Subcutaneous abdominal adipose tissue (tissue), 5 donors: ENCODE results near the gene STAB2.
"Not testable (repeated sequence)": the region's sequence is repeated elsewhere in the genome, so short reads cannot be mapped to it uniquely, and the experiment has no call there.

Experiments used
- H3K27ac ChIP-seq: one replicate; pipeline ENCODE4 v1.7.0; 2013; ENCODE audit warnings: low read depth, mild to moderate bottlenecking, inconsistent platforms, low read length, moderate library complexity
- H3K27me3 ChIP-seq, 5 donors: one replicate each; pipeline ENCODE4 v1.7.0; 2013; ENCODE audit warnings: low read length in 5 of 5, inconsistent platforms in 1 of 5; ENCODE audit not compliant: control insufficient read depth in 5 of 5, insufficient read depth in 4 of 5
- H3K36me3 ChIP-seq, 5 donors: one replicate each; pipeline ENCODE4 v1.7.0; 2013; ENCODE audit warnings: low read length in 5 of 5; ENCODE audit not compliant: control insufficient read depth in 5 of 5, insufficient read depth in 5 of 5
- H3K4me1 ChIP-seq, 5 donors: one replicate each; pipeline ENCODE4 v1.7.0; 2013; ENCODE audit warnings: low read length in 5 of 5, mild to moderate bottlenecking in 3 of 5, moderate library complexity in 1 of 5; ENCODE audit not compliant: control insufficient read depth in 5 of 5, insufficient read depth in 5 of 5
- H3K4me3 ChIP-seq, 5 donors: one replicate each; pipeline ENCODE4 v1.7.0; 2013; ENCODE audit warnings: low read length in 5 of 5, low read depth in 1 of 5
- H3K9ac ChIP-seq, 5 donors: one replicate each; pipeline ENCODE4 v1.7.0; 2013; ENCODE audit warnings: low read length in 5 of 5, mild to moderate bottlenecking in 4 of 5, moderate library complexity in 3 of 5
- H3K9me3 ChIP-seq, 5 donors: one replicate each; pipeline ENCODE4 v1.7.0; 2013; ENCODE audit warnings: low read length in 5 of 5; ENCODE audit not compliant: control insufficient read depth in 5 of 5
- donor health status: healthy.
- donor health status: healthy.
- donor health status: healthy.
- donor health status: healthy.
- donor health status: healthy.

The STAB2 gene

DNA sequence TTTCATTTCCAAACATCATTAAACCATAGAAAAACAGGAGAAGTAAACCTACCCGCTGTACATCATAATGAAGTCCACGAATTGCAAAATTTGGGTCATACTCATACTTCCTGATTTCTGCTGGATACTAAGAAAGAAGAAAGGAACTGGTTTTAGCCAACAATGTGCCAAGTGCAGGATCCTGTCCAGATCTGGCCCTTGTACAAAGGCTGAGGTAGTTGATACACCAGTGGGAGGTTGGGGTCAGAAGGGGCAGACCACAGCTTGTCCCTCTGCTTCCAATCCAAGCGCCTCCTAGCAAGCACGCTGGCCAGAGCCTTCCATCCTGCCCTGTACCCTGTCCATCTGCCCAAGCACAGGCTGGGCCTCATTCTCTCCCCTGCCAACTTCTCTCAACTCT is 219.7 kb downstream of the STAB2 start:
- Histone ChIP-seq H3K4me1 (peaks cover 0 to 4% (median 0%) of the 10 kb centered on the region in 5 donors), H3K36me3 (peaks cover 0 to 8% (median 0%) of the 10 kb centered on the region in 5 donors)

DNA sequence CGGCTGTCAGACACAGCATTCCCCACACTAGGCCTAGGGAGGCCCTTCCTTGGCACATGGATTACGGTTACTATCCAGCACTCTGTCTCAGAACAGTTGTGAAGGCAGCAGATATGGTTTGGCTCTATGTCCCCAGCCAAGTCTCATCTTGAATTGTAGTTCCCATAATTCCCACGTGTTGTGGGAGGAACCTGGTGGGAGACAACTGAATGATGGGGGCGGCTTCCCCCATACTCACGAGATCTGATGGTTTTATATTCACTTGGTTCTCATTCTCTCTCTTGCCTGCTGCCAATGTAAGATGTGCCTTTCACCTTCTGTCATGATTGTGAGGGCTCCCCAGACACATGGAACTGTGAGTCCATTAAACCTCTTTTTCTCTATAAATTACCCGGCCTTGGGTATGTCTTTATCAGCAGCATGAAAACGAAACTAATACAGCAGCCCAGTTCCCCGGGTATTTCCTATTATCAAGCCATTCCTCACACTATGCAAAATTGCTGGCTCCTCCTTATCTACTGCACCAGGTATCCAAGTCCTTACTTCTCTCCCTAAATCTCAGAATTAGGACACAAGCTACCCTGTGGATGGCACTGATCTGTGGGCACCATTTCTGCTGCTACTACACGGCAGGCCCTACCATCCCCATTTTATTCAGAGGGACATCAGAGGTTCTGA is 220.6 kb downstream of the STAB2 start:
- Histone ChIP-seq H3K27me3 (no peaks in the 10 kb centered on the region), H3K4me3 (no peak overlapping the region), H3K9me3 (no peaks in the 10 kb centered on the region), H3K4me1 (peaks cover 0 to 4% (median 0%) of the 10 kb centered on the region in 5 donors), H3K27ac (no peak overlapping the region), H3K36me3 (peaks cover 0 to 8% (median 0%) of the 10 kb centered on the region in 5 donors), H3K9ac (no peak overlapping the region)

More for the DNA sequence above, 219.7 kb downstream of the STAB2 start:
- Histone ChIP-seq H3K9ac (no peak overlapping the region), H3K9me3 (no peaks in the 10 kb centered on the region), H3K4me3 (no peak overlapping the region), H3K27ac (no peak overlapping the region), H3K27me3 (no peaks in the 10 kb centered on the region)

GRCh38 chr12:103808239-103808880 is 221.3 kb downstream of the STAB2 start:
- Histone ChIP-seq H3K9me3 (no peaks in the 10 kb centered on the region), H3K4me3 (no peak overlapping the region), H3K27ac (no peak overlapping the region), H3K4me1 (peaks cover 0 to 4% (median under 1%) of the 10 kb centered on the region in 5 donors), H3K27me3 (no peaks in the 10 kb centered on the region), H3K9ac (no peak overlapping the region), H3K36me3 (peaks cover 0 to 8% (median 0%) of the 10 kb centered on the region in 5 donors)

DNA sequence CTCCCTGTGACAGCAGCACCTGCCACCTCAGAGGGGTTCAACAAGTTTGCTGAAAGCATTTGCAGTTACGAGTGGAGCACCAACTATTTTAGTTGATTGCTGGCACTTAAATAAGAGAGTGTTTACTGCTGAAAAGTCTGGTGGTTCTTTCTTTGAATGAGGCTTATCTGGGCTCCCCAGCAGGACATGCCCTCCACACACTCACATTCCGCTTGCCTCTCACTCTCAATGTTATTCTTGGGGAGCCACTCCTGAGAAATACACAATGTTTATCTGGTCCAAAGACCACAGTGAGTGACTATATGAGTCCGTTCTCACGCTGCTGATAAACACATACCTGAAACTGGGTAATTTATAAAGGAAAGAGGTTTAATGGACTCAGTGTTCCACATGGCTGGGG is 222.1 kb downstream of the STAB2 start:
- Histone ChIP-seq H3K4me3 (no peak overlapping the region), H3K9me3 (no peaks in the 10 kb centered on the region), H3K4me1 (peaks cover 2 to 9% (median 9%) of the 10 kb centered on the region in 5 donors), H3K27ac (no peak overlapping the region), H3K9ac (no peak overlapping the region), H3K36me3 (peaks cover 0 to 8% (median 0%) of the 10 kb centered on the region in 5 donors), H3K27me3 (no peaks in the 10 kb centered on the region)

DNA sequence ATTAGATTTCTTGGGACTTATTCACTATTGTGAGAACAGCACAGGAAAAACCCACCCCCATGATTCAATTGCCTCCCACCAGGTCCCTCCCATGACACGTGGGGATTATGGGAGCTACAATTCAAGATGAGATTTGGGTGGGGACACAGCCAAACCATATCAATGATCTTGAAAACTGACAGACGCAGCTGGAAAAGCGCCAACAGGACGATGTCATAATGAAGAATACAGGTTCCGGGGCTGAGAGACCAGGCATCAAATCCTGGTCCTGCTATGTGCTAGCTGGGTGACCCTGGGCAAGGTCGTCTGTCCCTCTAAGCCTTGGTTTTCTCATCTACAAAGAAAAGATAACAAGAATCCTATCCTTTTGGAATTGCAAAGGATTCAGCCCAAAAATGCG is 222.6 kb downstream of the STAB2 start:
- H3K36me3 ChIP-seq, H3K9me3 ChIP-seq, H3K4me3 ChIP-seq, H3K27ac ChIP-seq, H3K27me3 ChIP-seq, H3K9ac ChIP-seq: not testable (repeated sequence)
- H3K4me1 ChIP-seq: peaks cover 2 to 12% (median 12%) of the 10 kb centered on the region in 5 donors

- Histone ChIP-seq H3K9ac (no peak overlapping the region), H3K27ac (no peak overlapping the region), H3K4me3 (no peak overlapping the region), H3K36me3 (peaks cover 0 to 8% (median 0%) of the 10 kb centered on the region in 5 donors), H3K4me1 (peaks cover 2 to 12% (median 12%) of the 10 kb centered on the region in 5 donors), H3K9me3 (no peaks in the 10 kb centered on the region), H3K27me3 (no peaks in the 10 kb centered on the region)
These were observed 223.0 kb downstream of the STAB2 start for GRCh38 chr12:103810111-103810510.

GRCh38 chr12:103811791-103812190 is 224.7 kb downstream of the STAB2 start:
- H3K9ac ChIP-seq: no peak overlapping the region
- H3K27me3 ChIP-seq: no peaks in the 10 kb centered on the region
- no peak overlapping the region for H3K27ac ChIP-seq
- H3K36me3 ChIP-seq: peaks cover 0 to 8% (median 0%) of the 10 kb centered on the region in 5 donors
- H3K4me3 ChIP-seq: no peak overlapping the region
- H3K4me1 ChIP-seq: peaks cover 2 to 12% (median 10%) of the 10 kb centered on the region in 5 donors
- no peaks in the 10 kb centered on the region for H3K9me3 ChIP-seq

- Histone ChIP-seq H3K4me1 (peaks cover 2 to 12% (median 7%) of the 10 kb centered on the region in 5 donors), H3K36me3 (peaks cover 0 to 6% (median 0%) of the 10 kb centered on the region in 5 donors), H3K4me3 (no peak overlapping the region), H3K9me3 (no peaks in the 10 kb centered on the region), H3K9ac (no peak overlapping the region), H3K27ac (no peak overlapping the region), H3K27me3 (no peaks in the 10 kb centered on the region)
These were observed 225.7 kb downstream of the STAB2 start for GRCh38 chr12:103812789-103813188.

GRCh38 chr12:103813426-103813825 is 226.4 kb downstream of the STAB2 start:
- Histone ChIP-seq H3K36me3 (peaks cover 0 to 6% (median 0%) of the 10 kb centered on the region in 5 donors), H3K9ac (no peak overlapping the region), H3K9me3 (no peaks in the 10 kb centered on the region), H3K27me3 (no peaks in the 10 kb centered on the region), H3K4me1 (peaks cover 2 to 12% (median 7%) of the 10 kb centered on the region in 5 donors), H3K27ac (no peak overlapping the region), H3K4me3 (no peak overlapping the region)

- Histone ChIP-seq H3K36me3 (peaks cover 0 to 6% (median 0%) of the 10 kb centered on the region in 5 donors), H3K4me3 (no peak overlapping the region), H3K9me3 (no peaks in the 10 kb centered on the region), H3K27me3 (no peaks in the 10 kb centered on the region), H3K27ac (no peak overlapping the region), H3K9ac (no peak overlapping the region), H3K4me1 (peaks cover 2 to 12% (median 7%) of the 10 kb centered on the region in 5 donors)
These were observed 226.9 kb downstream of the STAB2 start for GRCh38 chr12:103813949-103814348.
